Activated CD4-positive, alpha-beta T cell treated with anti-CD3 and anti-CD28 coated beads for 36 hours (primary cell): ENCODE results near the gene DNAAF6. TPM values are rescaled to one million over a fixed set of nuclear protein-coding genes. Genes with fewer than 3 reads are reported as not detected.
"Not testable (repeated sequence)": the region's sequence is repeated elsewhere in the genome, so short reads cannot be mapped to it uniquely, and the experiment has no call there.

ENCODE experiments used
- ATAC-seq: fragments of 200-7000 bp; cut with Tn5 transposase; one replicate; pipeline ENCODE4 v1.10.0; 2021; ENCODE audit warnings: mild to moderate bottlenecking, moderate library complexity
- CTCF ChIA-PET: fragments of 350-600 bp; sonication (Branson Sonifier 250); formaldehyde crosslinking; loops from one replicate; lab custom pipeline; 2021; ENCODE audit warnings: antibody characterized with exemption; lab: Charles Lee
- POLR2A ChIA-PET: fragments of 350-600 bp; sonication (Branson Sonifier 250); formaldehyde crosslinking; loops from one replicate; lab custom pipeline; 2021; ENCODE audit warnings: antibody characterized with exemption, inconsistent platforms; lab: Charles Lee
- DNase-seq: peaks from one replicate; pipeline ENCODE4 v3.0.0-alpha.2; 2020
- H3K27ac Mint-ChIP-seq: one replicate; pipeline ENCODE4 v1.8.0; 2021; ENCODE audit warnings: mixed read lengths
- H3K27me3 Mint-ChIP-seq: one replicate; pipeline ENCODE4 v1.8.0; 2021; ENCODE audit warnings: mixed read lengths
- H3K36me3 Mint-ChIP-seq: one replicate; pipeline ENCODE4 v1.8.0; 2021; ENCODE audit warnings: low read depth, mixed read lengths
- H3K4me1 Mint-ChIP-seq: one replicate; pipeline ENCODE4 v1.8.0; 2021; ENCODE audit warnings: mixed read lengths
- H3K4me3 Mint-ChIP-seq: one replicate; pipeline ENCODE4 v1.8.0; 2021; ENCODE audit warnings: mild to moderate bottlenecking, moderate library complexity, mixed read lengths
- H3K9me3 Mint-ChIP-seq: one replicate; pipeline ENCODE4 v1.8.0; 2021; ENCODE audit warnings: low read depth, mixed read lengths
- intact Hi-C, 2 experiments: fragments of 100-400 bp; cut with DNase I in 1 of 2; cut with micrococcal nuclease in 1 of 2; formaldehyde crosslinking; loops; one replicate each; pipeline versions ENCODE4 v1.14.2 to v1.15.1; 2022 to 2024; cut with DNase I, micrococcal nuclease
- total RNA-seq, 2 experiments: library from RNA; stranded (reverse); gene quantifications; one replicate each; pipeline ENCODE4 v1.2.3, GENCODE V29; 2021

Gene DNAAF6
- not detected for total RNA-seq

DNA sequence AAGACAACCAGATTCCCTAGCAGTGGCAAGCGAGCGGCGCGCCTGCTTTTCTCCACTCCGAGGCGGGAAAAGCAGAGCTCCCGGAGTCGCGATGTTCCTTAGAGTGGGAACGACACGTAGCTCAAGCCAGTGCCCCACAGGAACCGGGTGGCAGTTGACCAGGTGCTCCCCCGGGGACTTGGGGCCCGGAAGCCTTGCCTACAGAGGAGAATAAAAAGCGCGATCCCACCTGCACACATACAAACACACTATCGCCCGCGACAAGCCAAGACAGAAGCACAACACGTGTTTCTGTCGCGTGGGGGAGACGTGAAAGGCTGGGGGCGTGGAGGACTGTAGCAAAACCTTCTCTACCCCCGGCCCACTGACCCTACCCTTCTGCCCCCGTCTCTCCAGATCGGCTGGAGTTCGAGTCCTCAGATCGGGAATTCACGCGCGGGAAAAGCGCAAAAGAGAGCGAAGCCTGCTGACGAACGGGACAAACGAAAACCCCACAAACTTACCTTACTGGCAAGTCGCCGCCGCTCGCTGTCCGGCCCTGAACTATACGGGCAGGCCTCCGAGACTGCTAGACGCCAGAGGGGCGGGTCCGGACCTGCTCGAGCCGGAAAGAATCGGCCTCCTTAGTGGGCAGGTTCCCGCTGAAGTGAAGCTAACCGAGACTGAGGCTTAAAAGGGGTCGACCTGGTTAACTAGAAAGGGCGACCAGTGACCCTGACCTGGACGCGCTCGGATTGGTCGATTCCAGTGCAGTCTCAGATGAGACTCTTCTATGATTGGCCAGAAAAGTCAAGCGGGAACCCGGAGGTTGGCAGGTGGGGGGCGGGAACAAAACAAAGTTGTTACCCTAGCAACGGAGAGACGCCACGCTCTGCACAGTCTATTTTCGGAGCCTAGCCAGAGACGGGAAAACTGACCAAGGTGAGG, at the start of gene DNAAF6, which contains the start of gene NUP62CL:
TSS of gene DNAAF6 (plus strand) at position 842 of the 927 bp plus-strand sequence. CDS start 6,265 bp downstream, outside the sequence.
TSS of gene NUP62CL (minus strand) at position 664 of the 927 bp plus-strand sequence. CDS start 31,287 bp downstream, outside the sequence.
- ChIA-PET CTCF (no interaction called here), POLR2A (no interaction called here)
- Mint-ChIP-seq H3K27ac (peak within 1 kb of the TSS; percentile 73), H3K4me1 (peaks cover 2% of the 10 kb centered on the region), H3K36me3 (no peaks in the 10 kb centered on the region), H3K9me3 (no peaks in the 10 kb centered on the region), H3K27me3 (no peaks in the 10 kb centered on the region), H3K4me3 (peak within 1 kb of the TSS; percentile 87)
- intact Hi-C loops: loop anchor here (2.0 to 10.0 kb wide), 4 partner anchors 87 to 419 kb away; partner anchors contain the start of genes RBM41 (in 2 of the 2) and PRPS1 (in 1 of the 2)
- ATAC-seq: peak; percentile 99
- DNase-seq: peak; percentile 81

DNA sequence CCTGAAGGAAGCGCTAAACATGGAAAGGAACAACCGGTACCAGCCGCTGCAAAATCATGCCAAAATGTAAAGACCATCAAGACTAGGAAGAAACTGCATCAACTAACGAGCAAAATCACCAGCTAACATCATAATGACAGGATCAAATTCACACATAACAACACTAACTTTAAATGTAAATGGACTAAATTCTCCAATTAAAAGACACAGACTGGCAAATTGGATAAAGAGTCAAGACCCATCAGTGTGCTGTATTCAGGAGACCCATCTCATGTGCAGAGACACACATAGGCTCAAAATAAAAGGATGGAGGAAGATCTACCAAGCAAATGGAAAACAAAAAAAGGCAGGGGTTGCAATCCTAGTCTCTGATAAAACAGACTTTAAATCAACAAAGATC, 48.8 kb upstream of the DNAAF6 start:
- intact Hi-C loops, DNase-seq, CTCF ChIA-PET, H3K27ac Mint-ChIP-seq, POLR2A ChIA-PET, H3K9me3 Mint-ChIP-seq, H3K4me1 Mint-ChIP-seq, ATAC-seq, H3K4me3 Mint-ChIP-seq, H3K36me3 Mint-ChIP-seq, H3K27me3 Mint-ChIP-seq: not testable (repeated sequence)

DNA sequence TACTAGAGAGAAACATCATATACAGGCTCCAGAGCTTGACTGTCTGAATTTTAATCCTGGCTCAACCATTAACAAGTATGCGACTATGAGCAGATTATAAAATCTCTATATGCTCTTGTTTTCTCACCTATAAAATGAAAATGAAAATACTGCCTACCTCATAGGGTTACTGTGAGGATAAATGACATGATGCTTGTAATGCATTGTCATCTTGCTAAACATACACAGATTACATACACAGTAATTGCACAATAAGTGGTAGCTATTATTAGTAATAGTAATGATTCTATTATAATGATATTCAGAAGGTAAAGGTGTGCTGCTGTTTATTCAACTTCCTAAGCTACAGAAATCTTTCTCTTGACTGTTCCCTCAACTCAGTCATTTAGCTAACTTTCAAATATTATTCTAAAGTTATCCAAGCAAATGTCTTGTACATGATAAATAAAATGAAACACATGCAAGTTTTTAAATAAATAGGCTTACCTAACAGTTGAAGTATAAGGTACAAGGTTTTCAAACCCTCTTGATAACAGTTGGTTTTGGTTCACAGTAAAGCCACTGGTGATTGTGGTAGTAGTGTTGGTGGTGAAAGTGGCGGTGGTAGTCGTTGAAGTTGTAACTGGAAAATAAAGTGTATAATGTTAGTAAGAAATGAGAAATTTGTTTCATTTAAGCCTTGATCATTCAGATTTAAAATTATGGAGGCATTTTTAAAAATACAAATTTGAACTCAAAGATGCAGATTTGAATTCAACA, 39.1 kb upstream of the DNAAF6 start:
- H3K27ac Mint-ChIP-seq: no peak overlapping the region
- no peak for DNase-seq
- no peak for ATAC-seq
- no peak overlapping the region for H3K4me3 Mint-ChIP-seq
- peaks cover 2% of the 10 kb centered on the region for H3K4me1 Mint-ChIP-seq
- H3K9me3 Mint-ChIP-seq: no peaks in the 10 kb centered on the region
- no peaks in the 10 kb centered on the region for H3K27me3 Mint-ChIP-seq
- H3K36me3 Mint-ChIP-seq: no peaks in the 10 kb centered on the region
- intact Hi-C loops: no loop called here
- ChIA-PET POLR2A (no interaction called here), CTCF (no interaction called here)

DNA sequence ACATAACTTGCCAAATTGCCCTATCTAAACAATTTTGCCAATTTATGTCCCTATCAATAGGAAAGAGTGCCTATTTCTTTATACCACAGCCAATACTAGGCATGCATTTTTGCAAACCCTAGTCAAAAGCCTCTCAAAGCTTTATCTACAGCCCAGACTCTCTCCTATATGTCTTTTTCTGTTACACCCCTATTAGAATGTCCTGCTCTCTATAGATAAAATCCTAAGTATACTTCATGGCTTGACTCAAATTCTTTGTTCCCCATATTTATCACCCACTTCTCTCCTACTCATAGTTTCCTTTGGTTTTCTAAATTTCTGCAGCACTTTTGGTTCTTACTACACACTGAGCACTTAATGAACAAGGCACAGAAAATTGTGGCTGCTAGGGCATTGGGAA, 38.2 kb upstream of the DNAAF6 start:
- DNase-seq (no peak), ATAC-seq (no peak)
- intact Hi-C loops: no loop called here
- ChIA-PET POLR2A (no interaction called here), CTCF (no interaction called here)
- H3K9me3 Mint-ChIP-seq: no peaks in the 10 kb centered on the region
- H3K4me1 Mint-ChIP-seq: peaks cover 2% of the 10 kb centered on the region
- H3K27ac Mint-ChIP-seq: no peak overlapping the region
- H3K4me3 Mint-ChIP-seq: no peak overlapping the region
- no peaks in the 10 kb centered on the region for H3K36me3 Mint-ChIP-seq
- H3K27me3 Mint-ChIP-seq: no peaks in the 10 kb centered on the region

DNA sequence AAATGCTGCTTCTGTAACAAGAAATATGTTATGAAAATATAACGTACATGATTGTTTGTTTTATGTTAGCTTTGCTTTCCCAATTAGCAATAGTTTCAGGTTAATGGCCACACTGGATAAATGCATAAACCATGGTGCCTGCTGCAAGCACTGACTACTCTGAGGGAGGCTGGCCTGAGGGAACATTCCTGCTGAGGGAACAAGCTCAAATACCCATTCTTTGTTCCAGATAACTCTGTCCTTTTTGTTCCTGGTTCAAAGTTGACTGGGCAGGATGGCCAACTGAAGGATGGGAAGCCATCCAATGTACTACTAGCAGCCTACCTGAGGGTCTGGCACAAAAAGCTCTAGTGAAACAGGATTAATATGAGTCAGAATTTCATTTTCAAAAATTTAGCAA, 37.7 kb upstream of the DNAAF6 start:
- POLR2A ChIA-PET: no interaction called here
- Mint-ChIP-seq H3K27me3 (no peaks in the 10 kb centered on the region), H3K36me3 (no peaks in the 10 kb centered on the region), H3K4me3 (no peak overlapping the region), H3K4me1 (peaks cover 2% of the 10 kb centered on the region), H3K27ac (no peak overlapping the region), H3K9me3 (no peaks in the 10 kb centered on the region)
- ATAC-seq: no peak
- DNase-seq: no peak
- intact Hi-C loops: no loop called here
- CTCF ChIA-PET: no interaction called here

DNA sequence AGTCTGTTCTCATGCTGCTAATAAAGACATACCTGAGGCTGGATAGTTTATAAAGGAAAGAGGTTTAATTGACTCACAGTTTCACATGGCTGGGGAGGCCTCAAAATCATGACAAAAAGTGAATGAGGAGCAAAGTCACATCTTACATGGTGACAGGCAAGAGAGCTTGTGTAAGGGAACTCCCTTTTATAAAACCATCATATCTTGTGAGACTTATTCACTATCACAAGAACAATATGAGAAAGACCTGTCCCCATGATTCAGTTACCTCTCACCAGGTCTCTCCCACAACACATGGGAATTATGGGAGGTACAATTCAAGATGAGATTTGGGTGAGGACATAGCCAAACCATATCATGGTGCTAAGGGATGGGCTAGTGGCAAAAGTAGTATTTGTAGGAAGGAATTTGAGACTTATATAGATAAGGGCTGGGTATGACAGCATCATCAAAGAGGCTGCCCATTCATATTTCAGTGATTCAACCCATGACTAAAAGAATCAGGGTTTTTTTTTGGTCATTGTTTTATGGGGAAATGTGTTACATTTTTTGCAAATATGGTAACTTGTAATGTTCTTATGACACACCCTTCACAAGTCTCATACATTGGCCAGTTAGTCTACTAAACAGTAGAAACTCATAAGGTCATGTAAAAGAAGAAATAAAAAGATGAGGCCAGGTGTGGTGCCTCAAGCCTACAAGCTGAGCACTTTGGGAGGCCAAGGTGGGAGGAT, 34.9 kb upstream of the DNAAF6 start:
- Mint-ChIP-seq H3K36me3 (no peaks in the 10 kb centered on the region), H3K4me1 (peaks cover 2% of the 10 kb centered on the region), H3K27me3 (no peaks in the 10 kb centered on the region), H3K9me3 (no peaks in the 10 kb centered on the region), H3K4me3 (no peak overlapping the region), H3K27ac (no peak overlapping the region)
- intact Hi-C loops: no loop called here
- ATAC-seq: peak; percentile 60
- DNase-seq: no peak
- ChIA-PET CTCF (no interaction called here), POLR2A (no interaction called here)

DNA sequence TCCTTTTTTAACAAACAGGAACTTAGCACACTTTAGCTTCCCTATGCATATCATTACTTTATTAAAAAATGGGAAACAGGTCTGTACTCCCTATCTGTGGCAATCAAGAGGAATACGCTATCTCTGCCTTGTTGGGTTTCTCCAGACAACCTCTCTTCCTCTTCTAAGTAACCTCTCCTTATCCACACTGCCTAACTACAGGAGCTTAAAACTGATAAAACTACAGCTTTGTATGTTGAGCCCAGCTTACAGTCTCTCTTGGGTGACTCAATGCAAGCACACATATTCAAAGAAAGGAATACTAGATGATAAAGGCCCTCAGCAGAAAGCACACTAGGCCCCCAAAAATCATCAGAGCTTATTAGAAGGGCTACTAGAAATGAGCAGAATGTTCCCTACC, 9.1 kb upstream of the DNAAF6 start:
- H3K4me3 Mint-ChIP-seq: no peak overlapping the region
- ChIA-PET POLR2A (no interaction called here), CTCF (interaction anchor here (0.6 kb wide), 1 partner anchor 190 kb away, joined by 3 read pairs; no protein-coding TSS in a partner anchor)
- H3K4me1 Mint-ChIP-seq: no peaks in the 10 kb centered on the region
- H3K9me3 Mint-ChIP-seq: no peaks in the 10 kb centered on the region
- no peak overlapping the region for H3K27ac Mint-ChIP-seq
- intact Hi-C loops: no loop called here
- no peaks in the 10 kb centered on the region for H3K36me3 Mint-ChIP-seq
- H3K27me3 Mint-ChIP-seq: no peaks in the 10 kb centered on the region
- no peak for DNase-seq
- ATAC-seq: no peak

DNA sequence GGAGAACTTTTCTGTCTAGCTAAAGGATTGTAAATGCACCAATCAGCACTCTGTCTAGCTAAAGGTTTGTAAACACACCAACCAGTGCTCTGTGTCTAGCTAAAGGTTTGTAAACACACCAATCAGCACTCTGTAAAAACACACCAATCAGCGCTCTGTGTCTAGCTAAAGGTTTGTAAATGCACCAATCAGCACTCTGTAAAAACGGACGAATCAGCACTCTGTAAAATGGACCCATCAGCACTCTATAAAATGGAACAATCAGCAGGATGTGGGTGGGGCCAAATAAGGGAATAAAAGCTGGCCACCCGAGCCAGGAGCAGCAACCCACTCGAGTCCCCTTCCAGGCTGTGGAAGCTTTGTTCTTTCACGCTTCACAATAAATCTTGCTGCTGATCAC, 8.3 kb upstream of the DNAAF6 start:
- POLR2A ChIA-PET, ATAC-seq, H3K4me1 Mint-ChIP-seq, CTCF ChIA-PET, H3K27me3 Mint-ChIP-seq, intact Hi-C loops, H3K4me3 Mint-ChIP-seq, DNase-seq, H3K36me3 Mint-ChIP-seq, H3K27ac Mint-ChIP-seq, H3K9me3 Mint-ChIP-seq: not testable (repeated sequence)

DNA sequence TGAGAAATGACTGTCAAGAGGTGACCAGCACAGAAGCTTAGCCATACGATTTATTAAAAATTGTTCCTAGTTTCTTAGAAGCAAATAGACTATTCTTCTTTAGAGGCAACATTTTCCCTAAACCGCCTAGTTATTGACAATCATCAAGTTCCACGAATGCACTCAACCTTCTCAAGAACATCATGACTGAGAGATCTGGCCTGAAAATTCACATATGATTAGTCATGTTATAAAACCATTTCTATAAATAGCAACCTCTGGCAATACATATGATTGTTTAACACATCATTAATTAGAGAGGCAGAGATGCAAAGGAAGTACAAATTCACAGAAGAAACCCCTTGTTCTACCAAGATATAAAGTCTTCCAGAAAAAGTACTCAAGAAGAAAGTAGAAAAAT, 6.9 kb upstream of the DNAAF6 start:
- Mint-ChIP-seq H3K4me1 (no peaks in the 10 kb centered on the region), H3K36me3 (no peaks in the 10 kb centered on the region), H3K27ac (no peak overlapping the region), H3K4me3 (no peak overlapping the region), H3K9me3 (no peaks in the 10 kb centered on the region), H3K27me3 (no peaks in the 10 kb centered on the region)
- ATAC-seq (no peak), DNase-seq (no peak)
- CTCF ChIA-PET: no interaction called here
- intact Hi-C loops: no loop called here
- POLR2A ChIA-PET: no interaction called here

DNA sequence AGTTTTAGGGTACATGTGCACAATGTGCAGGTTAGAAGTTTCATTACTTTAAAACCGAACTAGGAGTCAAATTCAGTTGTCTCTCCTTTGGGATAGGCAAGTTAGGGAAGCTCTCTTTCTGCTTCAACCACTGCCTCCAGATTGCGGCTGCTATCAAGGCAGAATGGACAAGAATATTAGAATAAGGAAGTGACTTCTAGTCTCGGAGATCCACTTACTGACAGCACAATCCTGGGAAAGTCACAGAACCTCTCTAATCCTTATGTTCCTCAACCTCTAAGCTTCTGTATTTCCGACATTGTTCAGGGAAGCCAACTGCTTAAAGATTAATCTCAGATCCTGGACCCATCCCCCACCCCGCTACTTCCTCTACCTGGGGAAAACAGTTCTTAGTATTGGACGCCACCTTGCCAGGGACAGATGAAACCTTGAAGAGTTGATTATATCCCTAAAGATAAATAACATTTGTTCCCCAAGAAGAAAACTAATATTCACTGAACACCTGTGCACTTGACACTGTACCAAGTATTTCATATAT, 2.3 kb upstream of the DNAAF6 start:
- Mint-ChIP-seq H3K27ac (no peak overlapping the region), H3K9me3 (no peaks in the 10 kb centered on the region), H3K4me1 (peaks cover 2% of the 10 kb centered on the region), H3K27me3 (no peaks in the 10 kb centered on the region), H3K4me3 (no peak overlapping the region), H3K36me3 (no peaks in the 10 kb centered on the region)
- ChIA-PET CTCF (no interaction called here), POLR2A (no interaction called here)
- no peak for DNase-seq
- intact Hi-C loops: loop anchor here in 1 of 2 experiments (10.0 kb wide), 1 partner anchor 421 kb away; the partner anchor contains the start of gene PRPS1
- no peak for ATAC-seq

DNA sequence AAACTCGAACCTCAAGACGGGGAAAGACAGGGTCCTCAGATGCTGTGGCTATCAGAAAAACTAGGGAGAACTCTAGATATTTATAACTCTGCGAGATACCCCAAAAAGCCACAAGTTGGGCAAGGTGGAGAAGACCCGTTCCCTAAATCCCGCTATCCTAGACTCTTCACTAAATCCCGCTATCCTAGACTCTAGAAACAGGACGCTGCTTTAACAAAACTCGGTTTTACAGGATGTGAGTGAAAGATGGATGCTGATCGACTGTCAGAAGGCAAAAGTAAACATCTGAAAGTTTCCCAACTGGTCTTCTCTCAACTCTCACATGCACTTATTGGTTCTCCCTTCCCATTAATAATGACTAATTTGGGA, 270 bp downstream of the DNAAF6 start:
- ChIA-PET CTCF (no interaction called here), POLR2A (no interaction called here)
- Mint-ChIP-seq H3K9me3 (no peaks in the 10 kb centered on the region), H3K4me3 (peak overlapping the region; percentile 87), H3K36me3 (no peaks in the 10 kb centered on the region), H3K27me3 (no peaks in the 10 kb centered on the region), H3K4me1 (peaks cover 2% of the 10 kb centered on the region), H3K27ac (no peak overlapping the region)
- intact Hi-C loops: loop anchor here (2.0 to 10.0 kb wide), 4 partner anchors 88 to 418 kb away; partner anchors contain the start of genes RBM41 (in 2 of the 2) and PRPS1 (in 1 of the 2)
- DNase-seq (no peak), ATAC-seq (no peak)
